Astrocyte (in vitro differentiated cells and primary cell): ENCODE data around the gene PRRX2. TPM values are rescaled to one million over a fixed set of nuclear protein-coding genes. Genes with fewer than 3 reads are reported as not detected.
"Not testable (repeated sequence)": the region's sequence is repeated elsewhere in the genome, so short reads cannot be mapped to it uniquely, and the experiment has no call there.

Source experiments
- DNase-seq: peaks from one replicate; pipeline ENCODE4 v3.0.0-alpha.2; 2010; ENCODE audit warnings: low read depth
- FAIRE-seq: peaks from 2 replicates; lab custom pipeline; 2011; peaks lifted over from hg19 to GRCh38; lab: Jason Lieb, UNC
- H2AFZ ChIP-seq: 2 replicates; pipeline ENCODE4 v1.6.0; 2012; ENCODE audit warnings: low read depth, low read length, inconsistent platforms
- H3K27ac ChIP-seq: 2 replicates; pipeline ENCODE4 v1.5.1; 2011; ENCODE audit warnings: low read depth, low read length, inconsistent platforms
- H3K27me3 ChIP-seq: 2 replicates; pipeline ENCODE4 v1.6.0; 2011; ENCODE audit warnings: low read length, inconsistent platforms; ENCODE audit not compliant: insufficient read depth
- H3K36me3 ChIP-seq: 2 replicates; pipeline ENCODE4 v1.5.1; 2011; ENCODE audit warnings: low read length, inconsistent platforms; ENCODE audit not compliant: insufficient read depth
- H3K4me1 ChIP-seq: 2 replicates; pipeline ENCODE4 v1.5.1; 2011; ENCODE audit warnings: low read length, inconsistent platforms; ENCODE audit not compliant: insufficient read depth
- H3K4me2 ChIP-seq: 2 replicates; pipeline ENCODE4 v1.6.0; 2012; ENCODE audit warnings: low read length, inconsistent platforms
- H3K4me3 ChIP-seq: 2 replicates; pipeline ENCODE4 v1.5.1; 2011; ENCODE audit warnings: low read depth, mild to moderate bottlenecking, low read length, inconsistent platforms; ENCODE audit not compliant: insufficient read depth
- H3K79me2 ChIP-seq: 2 replicates; pipeline ENCODE4 v1.6.0; 2012; ENCODE audit warnings: mild to moderate bottlenecking, low read length, inconsistent platforms; ENCODE audit not compliant: insufficient read depth
- H3K9ac ChIP-seq: 2 replicates; pipeline ENCODE4 v1.6.0; 2012; ENCODE audit warnings: mild to moderate bottlenecking, low read length, inconsistent platforms
- H3K9me3 ChIP-seq: 2 replicates; pipeline ENCODE4 v1.5.1; 2012; ENCODE audit warnings: low read depth, mild to moderate bottlenecking, low read length, inconsistent platforms; ENCODE audit not compliant: insufficient read depth
- H4K20me1 ChIP-seq: 2 replicates; pipeline ENCODE4 v1.6.0; 2012; ENCODE audit warnings: low read length, inconsistent platforms; ENCODE audit not compliant: insufficient read depth
- H3K27ac Mint-ChIP-seq: one replicate; pipeline ENCODE4 v1.8.0; 2021; ENCODE audit warnings: mild to moderate bottlenecking, mixed read lengths; ENCODE audit not compliant: unreplicated experiment
- H3K27me3 Mint-ChIP-seq: one replicate; pipeline ENCODE4 v1.8.0; 2021; ENCODE audit warnings: low read depth, mixed read lengths; ENCODE audit not compliant: unreplicated experiment
- H3K36me3 Mint-ChIP-seq: one replicate; pipeline ENCODE4 v1.8.0; 2021; ENCODE audit warnings: low read depth, mixed read lengths; ENCODE audit not compliant: unreplicated experiment
- H3K4me1 Mint-ChIP-seq: one replicate; pipeline ENCODE4 v1.8.0; 2021; ENCODE audit warnings: low read depth, mixed read lengths; ENCODE audit not compliant: unreplicated experiment
- H3K4me3 Mint-ChIP-seq: one replicate; pipeline ENCODE4 v1.8.0; 2021; ENCODE audit warnings: mild to moderate bottlenecking, moderate library complexity, mixed read lengths; ENCODE audit not compliant: unreplicated experiment
- H3K9me3 Mint-ChIP-seq: one replicate; pipeline ENCODE4 v1.8.0; 2021; ENCODE audit warnings: mild to moderate bottlenecking, mixed read lengths; ENCODE audit not compliant: unreplicated experiment
- CTCF ChIP-seq: IDR thresholded peaks from 2 replicates; pipeline ENCODE4 v1.5.1; 2011; ENCODE audit warnings: low read depth, mild to moderate bottlenecking, inconsistent platforms, low read length, moderate library complexity; ENCODE audit not compliant: insufficient read depth
- EZH2 ChIP-seq: IDR thresholded peaks from 2 replicates; pipeline ENCODE4 v1.6.1; 2012; ENCODE audit warnings: mild to moderate bottlenecking, low read length, inconsistent platforms; ENCODE audit not compliant: insufficient read depth
- total RNA-seq: library from RNA; stranded (reverse); gene quantifications from 2 replicates; pipeline ENCODE4 v1.2.1, GENCODE V29; 2021

The PRRX2 gene
- total RNA-seq, 1 donor from 2014 or later = not detected

DNA sequence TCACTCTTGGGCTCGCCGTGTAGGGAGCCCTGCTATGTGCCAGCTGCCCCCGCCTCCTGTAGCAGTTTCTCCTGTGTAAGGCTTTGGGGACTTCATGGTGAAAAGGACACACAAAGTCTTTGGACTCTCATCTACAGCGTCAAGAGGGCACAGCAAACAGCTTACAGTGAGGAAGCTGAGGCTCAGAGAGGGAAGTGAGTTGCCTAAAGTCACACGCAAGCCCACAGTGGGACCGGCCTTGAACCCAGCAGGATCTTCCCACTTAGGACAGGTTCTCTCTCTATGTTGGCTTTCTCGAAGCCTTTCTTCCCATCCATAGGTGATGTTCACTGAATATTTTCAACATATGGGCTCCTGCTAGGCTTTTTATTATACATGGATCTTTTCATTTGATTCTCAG, 9.8 kb upstream of the PRRX2 start:
- Histone ChIP-seq H3K4me2 (no peak overlapping the region), H3K27ac (no peak overlapping the region), H4K20me1 (peaks cover 3% of the 10 kb centered on the region), H3K4me3 (no peak overlapping the region), H3K9ac (no peak overlapping the region), H3K36me3 (no peaks in the 10 kb centered on the region), H3K9me3 (no peaks in the 10 kb centered on the region), H3K4me1 (peaks cover 12% of the 10 kb centered on the region), H3K79me2 (no peaks in the 10 kb centered on the region), H3K27me3 (peaks cover 21% of the 10 kb centered on the region), H2AFZ (no peak overlapping the region)
- FAIRE-seq (no peak), DNase-seq (no peak)
- Mint-ChIP-seq H3K4me3 (no peak overlapping the region), H3K27ac (no peak overlapping the region), H3K4me1 (no peaks in the 10 kb centered on the region), H3K27me3 (peaks cover 20% of the 10 kb centered on the region), H3K9me3 (no peaks in the 10 kb centered on the region), H3K36me3 (no peaks in the 10 kb centered on the region)
- TF ChIP-seq EZH2 (no peak), CTCF (no peak)

- Histone ChIP-seq H3K9ac (no peak overlapping the region), H2AFZ (no peak overlapping the region), H3K4me1 (peaks cover 12% of the 10 kb centered on the region), H3K27me3 (peaks cover 22% of the 10 kb centered on the region), H3K79me2 (no peaks in the 10 kb centered on the region), H3K27ac (no peak overlapping the region), H3K4me3 (no peak overlapping the region), H3K9me3 (no peaks in the 10 kb centered on the region), H3K36me3 (no peaks in the 10 kb centered on the region), H3K4me2 (peak overlapping the region; percentile 70), H4K20me1 (peaks cover 3% of the 10 kb centered on the region)
- no peak overlapping the region for H3K27ac Mint-ChIP-seq
- H3K9me3 Mint-ChIP-seq = no peaks in the 10 kb centered on the region
- H3K4me1 Mint-ChIP-seq = no peaks in the 10 kb centered on the region
- TF ChIP-seq CTCF (no peak), EZH2 (no peak)
- FAIRE-seq (peak; percentile 91), DNase-seq (peak; percentile 52)
- H3K4me3 Mint-ChIP-seq = no peak overlapping the region
- peaks cover 24% of the 10 kb centered on the region for H3K27me3 Mint-ChIP-seq
- H3K36me3 Mint-ChIP-seq = no peaks in the 10 kb centered on the region
These were observed 8.6 kb upstream of the PRRX2 start for GRCh38 chr9:129656795-129657390.

DNA sequence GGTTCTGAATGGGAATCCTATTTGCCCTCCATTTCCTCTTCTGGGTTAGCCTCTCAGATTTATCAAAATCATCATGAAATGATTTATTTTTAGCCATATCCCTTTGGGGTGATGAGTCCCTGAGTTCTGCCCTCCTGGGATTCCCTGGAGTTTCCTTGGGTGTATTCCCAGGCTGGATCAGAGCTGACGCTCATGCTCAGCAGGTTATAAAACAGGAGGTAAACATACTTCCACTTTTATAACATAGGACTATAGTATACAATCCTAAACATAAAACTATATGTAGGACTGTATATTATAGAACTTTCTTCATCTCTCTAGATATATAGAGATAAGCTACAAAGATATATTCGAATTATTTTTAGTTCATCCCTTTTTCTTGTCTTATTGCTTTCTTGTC, 4.4 kb upstream of the PRRX2 start:
- Histone ChIP-seq H3K27me3 (peaks cover 17% of the 10 kb centered on the region), H4K20me1 (peaks cover 3% of the 10 kb centered on the region), H3K27ac (no peak overlapping the region), H2AFZ (no peak overlapping the region), H3K79me2 (no peaks in the 10 kb centered on the region), H3K4me1 (peaks cover 11% of the 10 kb centered on the region), H3K4me3 (no peak overlapping the region), H3K36me3 (no peaks in the 10 kb centered on the region), H3K9ac (no peak overlapping the region), H3K9me3 (no peaks in the 10 kb centered on the region), H3K4me2 (no peak overlapping the region)
- no peak for DNase-seq
- Mint-ChIP-seq H3K27ac (no peak overlapping the region), H3K9me3 (no peaks in the 10 kb centered on the region), H3K4me1 (no peaks in the 10 kb centered on the region), H3K27me3 (peaks cover 31% of the 10 kb centered on the region), H3K4me3 (no peak overlapping the region), H3K36me3 (no peaks in the 10 kb centered on the region)
- no peak for FAIRE-seq
- TF ChIP-seq CTCF (no peak), EZH2 (no peak)

DNA sequence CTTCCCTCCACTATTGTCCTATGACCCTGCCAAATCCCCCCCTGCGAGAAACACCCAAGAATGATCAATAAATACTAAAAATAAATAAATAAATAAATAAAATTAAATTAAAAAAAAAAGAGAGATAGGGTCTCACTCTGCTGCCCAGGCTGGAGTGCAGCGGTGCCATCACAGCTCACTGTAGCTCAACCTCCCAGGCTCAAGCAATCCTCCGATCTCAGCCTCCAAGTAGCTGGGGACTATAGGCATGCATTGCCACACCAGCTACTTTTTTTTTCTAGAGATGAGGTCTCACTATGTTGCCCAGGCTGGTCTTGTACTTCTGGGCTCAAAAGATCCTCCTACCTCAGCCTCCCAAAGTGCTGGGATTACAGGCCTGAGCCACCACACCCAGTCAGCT, 3.2 kb upstream of the PRRX2 start:
- H4K20me1 ChIP-seq, H3K4me1 Mint-ChIP-seq, H3K36me3 Mint-ChIP-seq, H3K4me3 ChIP-seq, H2AFZ ChIP-seq, H3K4me1 ChIP-seq, H3K9me3 Mint-ChIP-seq, DNase-seq, H3K9ac ChIP-seq, H3K79me2 ChIP-seq, H3K27ac Mint-ChIP-seq, H3K36me3 ChIP-seq, H3K4me3 Mint-ChIP-seq, H3K9me3 ChIP-seq, H3K4me2 ChIP-seq, FAIRE-seq, H3K27ac ChIP-seq: not testable (repeated sequence)
- H3K27me3 ChIP-seq = peaks cover 19% of the 10 kb centered on the region
- H3K27me3 Mint-ChIP-seq = peaks cover 33% of the 10 kb centered on the region
